NK-92 (cell line): ENCODE data around the gene MAFF.

Source experiments
- DNase-seq: peaks from one replicate; lab custom pipeline; 2025; ENCODE audit not compliant: unreplicated experiment; lab: John Stamatoyannopoulos, UW

Gene MAFF

DNA sequence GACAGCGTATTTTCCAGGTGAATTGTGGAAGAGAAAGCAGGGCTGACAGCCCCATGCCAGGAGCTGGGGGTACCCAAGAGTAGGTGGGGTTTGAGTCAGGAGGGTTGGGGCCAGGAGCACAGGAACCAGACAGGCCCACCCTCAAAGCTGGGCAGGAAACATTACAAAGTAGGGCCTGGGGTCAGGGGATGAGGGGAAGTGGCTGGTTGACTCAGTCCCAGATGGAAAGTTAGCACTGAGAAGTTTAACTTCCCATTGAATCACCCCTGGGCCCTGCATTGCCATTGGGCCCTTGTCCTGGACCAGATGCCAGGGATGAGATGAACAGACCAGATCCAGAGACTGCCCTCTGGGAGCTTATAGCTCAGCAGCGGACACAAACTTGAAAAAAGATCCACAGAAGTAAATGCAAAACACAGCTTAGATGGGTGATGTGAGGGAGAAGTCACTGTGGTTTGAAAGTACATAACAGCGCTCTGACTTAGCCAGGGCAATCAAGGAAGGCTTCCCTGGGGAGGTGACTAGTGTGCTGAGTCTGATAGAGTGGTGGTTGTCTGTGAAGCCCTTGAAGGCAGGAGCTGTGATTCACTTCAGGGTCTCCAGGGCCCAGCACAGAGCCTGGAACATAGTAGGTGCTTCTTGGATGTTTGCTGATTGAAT is 2.2 kb downstream of the MAFF start:
- no peak for DNase-seq

DNA sequence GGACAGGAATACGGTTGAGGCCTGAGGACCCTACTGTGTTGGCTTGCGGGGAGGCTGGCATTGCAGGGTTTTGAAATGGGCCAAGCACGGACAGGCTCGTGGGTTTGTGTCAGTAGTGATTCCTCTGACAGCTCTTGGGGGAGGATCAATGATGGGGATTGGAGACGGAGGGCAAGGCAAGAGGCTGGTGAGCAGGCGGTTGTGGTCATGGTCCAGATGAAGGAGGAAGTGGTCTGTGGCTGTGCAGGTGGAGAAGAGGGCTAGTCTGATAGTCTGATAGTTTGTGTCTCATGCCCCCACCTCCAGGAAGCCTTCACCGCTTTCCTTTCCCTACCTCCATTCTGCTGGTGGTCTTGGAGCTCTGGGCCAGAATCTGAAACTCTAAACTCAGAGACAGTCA is 3.0 kb downstream of the MAFF start:
- DNase-seq: no peak

DNA sequence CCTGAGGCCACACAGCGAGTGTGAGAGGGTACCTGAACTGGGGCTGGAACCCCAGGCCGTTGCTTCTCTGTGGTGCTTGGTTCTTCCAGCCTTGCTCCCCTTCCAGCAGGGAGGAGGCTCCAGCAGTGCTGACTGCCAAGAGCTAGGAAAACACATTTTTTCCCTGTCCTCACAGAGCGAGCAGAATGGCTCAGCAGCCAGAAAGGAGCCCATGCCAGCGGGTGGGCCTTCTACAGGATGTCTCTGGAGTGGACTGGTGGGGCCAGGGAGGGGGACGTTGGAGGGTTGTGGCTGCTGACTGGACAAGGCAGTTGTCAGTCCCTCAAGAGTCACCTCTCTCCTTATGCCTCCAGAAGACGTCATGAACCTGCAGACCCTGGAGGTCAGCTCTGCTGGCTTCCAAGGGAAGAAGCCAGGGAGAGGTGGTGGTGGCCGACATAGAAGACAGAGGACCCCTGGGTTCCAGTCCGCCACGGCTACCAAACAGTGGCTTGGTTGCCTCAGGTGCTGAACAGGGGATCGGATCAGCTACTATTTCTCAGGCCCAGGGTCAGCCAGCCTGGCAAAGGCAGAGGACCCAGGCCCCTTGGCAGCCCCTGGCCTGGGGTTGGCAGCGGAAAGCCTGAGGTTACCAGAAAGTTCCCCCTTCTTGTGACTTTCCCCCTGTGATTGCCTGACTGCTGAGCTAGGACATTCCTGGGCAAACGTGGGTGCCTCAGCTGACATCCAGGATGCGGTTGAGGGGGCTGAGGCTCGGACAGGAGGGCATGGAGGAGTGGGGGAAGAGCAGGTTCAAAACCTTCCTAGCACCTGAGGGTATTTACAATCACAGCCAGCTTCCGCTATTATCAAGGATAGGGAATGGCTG is 3.7 kb downstream of the MAFF start:
- DNase-seq: no peak

DNA sequence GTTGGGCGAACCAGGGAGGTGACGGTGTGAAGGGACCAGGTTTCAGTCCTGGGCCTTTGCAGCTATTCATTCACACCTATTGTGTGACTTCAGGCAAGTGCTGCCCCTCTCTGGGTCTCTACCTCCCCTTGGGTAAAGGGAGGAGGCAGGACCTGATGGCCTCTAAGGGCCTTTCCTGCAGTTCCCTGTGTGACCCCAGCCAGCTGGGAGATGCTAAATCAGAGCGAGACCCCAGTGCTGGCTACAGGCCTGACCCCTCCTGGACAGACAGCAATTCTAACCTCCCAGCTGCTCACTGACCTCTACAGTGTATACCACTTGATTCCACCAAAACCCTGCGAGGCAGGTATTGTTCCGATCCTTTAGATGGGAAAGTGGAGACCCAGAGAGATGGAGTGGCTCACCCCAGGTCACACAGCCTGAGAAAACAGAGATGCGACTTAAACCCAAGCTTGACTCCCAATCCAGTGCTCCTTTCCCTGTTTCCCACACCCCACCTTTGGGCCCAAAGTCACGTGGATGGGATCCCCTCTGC is 6.2 kb downstream of the MAFF start:
- no peak for DNase-seq

DNA sequence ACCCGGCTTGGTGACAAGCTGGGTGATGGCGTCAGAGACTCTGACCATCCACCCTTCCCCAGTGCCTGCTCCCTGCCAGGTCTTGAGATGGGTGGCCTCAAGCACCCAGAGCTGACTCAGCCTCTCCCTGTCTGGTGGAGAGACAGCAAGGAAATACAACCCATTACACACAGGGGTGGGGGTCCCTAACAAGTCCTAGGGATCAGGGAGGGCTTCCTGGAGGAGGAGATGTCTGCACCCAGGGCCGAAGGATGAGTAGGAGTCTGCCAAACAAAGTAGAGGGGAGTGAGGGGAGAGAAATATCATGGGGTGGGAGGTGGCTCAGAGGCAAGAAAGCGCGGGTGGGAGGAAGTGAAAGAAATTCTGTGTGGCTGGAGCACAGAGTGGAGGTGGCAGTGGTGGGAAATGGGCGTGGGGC is 6.8 kb downstream of the MAFF start:
- DNase-seq: no peak

DNA sequence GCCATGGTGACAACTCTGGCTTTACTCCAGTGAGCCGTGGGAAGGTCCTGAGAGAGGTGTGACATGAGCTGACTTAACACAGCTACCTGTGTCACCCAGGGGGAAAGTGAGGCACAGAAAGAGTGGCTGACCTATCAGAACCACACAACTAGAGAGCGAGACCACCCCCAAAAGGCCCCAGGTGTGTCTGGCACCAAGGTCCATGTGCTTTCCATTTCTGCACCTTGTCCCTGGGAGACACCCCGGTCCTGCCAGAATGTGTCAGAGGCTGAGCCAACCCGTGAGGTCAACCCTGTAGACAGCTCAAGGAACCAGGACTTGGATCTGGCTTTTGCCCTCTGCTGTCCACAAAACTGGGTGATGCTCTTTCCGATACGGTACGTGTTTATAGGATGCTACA is 9.8 kb downstream of the MAFF start:
- no peak for DNase-seq

DNA sequence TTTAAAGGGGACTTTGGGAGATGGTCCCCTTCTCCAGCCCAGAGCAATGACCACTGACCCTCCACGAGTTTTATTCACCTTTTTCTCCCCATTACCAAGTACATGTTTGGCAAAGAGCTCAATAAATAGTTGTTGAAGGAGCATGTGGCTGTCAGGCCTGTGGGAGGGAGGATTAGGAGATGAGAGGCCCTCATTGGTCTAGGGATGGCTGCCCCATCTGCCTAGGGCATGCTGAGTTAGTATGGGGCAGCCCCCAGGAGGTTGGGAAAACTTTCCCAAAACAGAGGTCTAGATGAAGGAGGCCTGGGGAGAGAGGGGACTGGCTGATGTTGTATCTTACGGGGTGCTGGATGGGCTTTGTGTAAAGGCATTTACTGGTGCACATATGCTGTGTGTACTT is 10.6 kb downstream of the MAFF start:
- no peak for DNase-seq

DNA sequence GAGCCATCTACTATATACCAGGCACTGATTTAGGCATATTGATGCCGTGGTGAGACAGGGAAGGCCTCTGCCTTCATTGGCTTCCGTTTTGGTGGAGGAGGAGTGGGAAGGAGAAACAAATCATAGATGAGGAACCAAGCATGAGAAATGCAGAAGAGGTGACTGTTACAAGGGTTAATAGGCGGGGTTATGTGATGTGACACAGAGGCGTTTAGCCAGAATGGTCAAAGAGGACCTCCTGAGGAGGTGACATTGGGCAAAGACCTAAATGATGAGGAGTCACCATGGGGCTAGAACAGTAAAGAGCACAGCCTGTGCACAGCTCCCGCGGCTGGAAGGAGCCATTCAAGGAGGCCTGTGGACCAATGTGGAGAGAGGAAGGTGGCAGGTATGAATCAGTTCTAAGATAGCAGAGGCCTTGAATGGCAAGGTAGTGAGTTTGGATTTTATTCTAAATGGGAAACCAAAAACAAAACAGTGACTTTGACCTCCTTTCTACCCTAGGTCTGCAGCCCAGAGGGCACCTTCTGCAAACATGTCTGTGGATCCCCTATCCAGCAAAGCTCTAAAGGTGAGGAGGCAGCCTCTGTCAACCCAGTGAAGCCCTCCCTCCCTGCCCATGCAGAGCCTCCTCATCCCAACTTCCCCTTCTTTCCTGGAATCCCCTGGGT is 11.7 kb downstream of the MAFF start:
- no peak for DNase-seq

DNA sequence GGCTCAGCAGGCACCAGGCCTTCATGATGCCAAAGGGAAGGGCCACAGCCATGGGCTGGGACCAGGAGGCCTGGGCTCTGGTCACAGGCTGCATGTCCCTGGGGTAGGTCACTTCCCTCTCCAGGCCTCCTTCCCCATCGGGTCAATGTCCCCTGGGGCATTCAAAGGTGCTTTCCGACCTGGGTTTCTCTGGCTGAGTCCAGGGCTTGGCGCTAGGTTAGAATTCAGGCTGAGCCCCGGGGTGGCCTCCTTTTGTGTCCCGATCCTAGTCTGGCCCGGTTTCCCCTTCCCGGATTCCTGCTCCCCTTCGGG is 12.2 kb downstream of the MAFF start:
- no peak for DNase-seq

DNA sequence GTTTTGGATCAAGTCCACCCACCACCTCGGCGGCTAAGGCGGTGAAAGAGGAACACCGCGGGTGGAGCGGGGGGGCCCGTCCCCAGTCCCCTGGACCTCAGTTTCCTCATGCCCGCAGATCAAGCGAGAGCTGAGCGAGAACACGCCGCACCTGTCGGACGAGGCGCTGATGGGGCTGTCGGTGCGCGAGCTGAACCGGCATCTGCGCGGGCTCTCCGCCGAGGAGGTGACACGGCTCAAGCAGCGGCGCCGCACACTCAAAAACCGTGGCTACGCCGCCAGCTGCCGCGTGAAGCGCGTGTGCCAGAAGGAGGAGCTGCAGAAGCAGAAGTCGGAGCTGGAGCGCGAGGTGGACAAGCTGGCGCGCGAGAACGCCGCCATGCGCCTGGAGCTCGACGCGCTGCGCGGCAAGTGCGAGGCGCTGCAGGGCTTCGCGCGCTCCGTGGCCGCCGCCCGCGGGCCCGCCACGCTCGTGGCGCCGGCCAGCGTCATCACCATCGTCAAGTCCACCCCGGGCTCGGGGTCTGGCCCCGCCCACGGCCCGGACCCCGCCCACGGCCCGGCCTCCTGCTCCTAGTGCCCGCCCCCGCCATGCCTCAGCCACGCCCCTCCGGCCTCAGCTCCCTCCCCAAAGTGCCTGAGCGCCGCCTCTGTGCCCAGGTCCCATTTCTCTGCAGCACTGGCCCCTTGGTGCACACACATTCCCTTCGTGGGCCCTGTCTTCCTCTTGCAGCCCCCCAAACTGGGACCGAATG is 12.7 kb downstream of the MAFF start:
- no peak for DNase-seq

DNA sequence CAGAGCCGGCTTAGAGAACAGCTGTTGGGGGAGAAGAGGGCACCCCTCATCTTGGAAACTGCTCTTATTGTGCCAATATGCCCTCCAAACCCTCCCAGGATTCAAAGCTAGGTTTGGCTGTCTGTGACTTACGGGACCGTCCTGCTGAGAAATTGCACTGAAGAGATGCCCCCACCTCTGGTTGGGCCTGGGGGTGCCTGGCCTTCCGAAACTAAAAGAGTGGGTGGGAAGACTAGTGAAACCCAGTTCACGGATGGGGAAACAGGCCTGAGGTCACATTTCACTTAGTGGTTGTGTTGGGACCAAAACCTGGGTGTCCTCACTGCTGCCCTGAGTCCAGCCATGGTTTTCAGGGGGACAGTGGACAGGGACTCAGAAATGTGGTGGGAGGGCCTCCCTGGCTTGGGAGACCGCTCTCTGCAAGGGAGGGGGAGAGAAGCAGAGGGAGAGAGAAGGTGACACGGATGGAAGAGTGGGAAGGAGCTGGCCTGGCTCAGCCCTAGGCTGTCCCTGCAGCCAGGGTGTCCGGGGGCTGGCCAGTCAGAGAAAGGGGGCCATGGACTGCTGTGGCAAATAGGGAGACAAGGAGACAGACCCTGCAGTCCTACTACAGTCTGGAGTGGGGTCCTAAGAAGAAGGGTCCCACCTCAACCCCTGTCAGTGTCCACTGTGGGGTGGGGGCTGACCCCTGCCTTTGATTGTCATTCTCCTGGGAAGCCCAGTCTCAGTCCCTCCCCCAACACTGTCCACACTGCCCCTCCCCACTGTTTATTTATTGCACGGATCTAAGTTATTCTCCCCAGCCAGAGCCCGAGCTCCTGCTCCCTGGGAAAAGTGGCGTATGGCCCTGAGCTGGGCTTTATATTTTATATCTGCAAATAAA is 13.6 kb downstream of the MAFF start:
- no peak for DNase-seq

DNA sequence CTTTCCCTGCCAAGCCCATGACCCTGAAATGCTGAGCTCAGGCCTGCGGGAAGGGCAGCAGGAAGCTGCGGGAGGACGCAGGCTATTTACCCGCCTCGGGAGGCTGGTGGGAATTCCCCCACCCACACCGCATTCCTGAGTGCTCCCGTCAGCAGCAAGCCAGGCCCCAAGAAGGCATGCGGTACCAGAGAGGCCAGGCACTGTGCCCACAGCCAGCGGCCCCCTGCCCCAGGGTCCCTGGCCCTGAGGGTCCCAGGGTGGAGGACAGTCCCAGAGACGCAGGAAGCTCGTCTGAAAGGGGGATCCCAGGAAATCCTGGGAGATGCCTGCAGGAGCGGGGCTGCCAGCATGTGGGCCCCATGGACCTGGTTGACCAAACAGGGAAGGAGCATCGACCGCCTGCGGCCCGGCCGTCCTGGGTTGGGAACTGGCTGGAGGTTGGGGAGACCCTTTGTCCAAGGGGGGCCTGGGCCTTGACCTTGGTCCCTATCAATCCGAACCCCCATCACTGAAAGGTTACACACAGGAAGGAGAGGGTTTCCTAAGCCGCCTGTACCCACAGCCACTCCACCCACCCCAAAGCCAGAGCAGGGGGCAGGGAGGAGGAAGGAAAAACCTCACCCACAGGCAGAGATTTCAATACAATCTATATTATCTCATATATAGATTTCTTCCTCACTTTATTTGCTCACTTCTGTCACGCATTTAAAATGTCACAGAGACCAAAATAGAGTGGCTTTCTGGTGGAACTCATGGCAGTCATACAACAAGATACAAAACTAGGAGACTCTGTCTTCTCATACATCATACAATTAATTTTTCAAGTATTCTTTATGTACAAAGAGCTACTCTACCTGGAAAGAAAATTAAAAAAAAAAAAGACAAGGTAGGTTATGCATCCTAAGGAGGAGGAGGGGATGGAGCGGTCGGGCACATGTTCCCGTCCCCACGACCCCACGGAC is 17.1 kb downstream of the MAFF start:
- DNase-seq: no peak

DNA sequence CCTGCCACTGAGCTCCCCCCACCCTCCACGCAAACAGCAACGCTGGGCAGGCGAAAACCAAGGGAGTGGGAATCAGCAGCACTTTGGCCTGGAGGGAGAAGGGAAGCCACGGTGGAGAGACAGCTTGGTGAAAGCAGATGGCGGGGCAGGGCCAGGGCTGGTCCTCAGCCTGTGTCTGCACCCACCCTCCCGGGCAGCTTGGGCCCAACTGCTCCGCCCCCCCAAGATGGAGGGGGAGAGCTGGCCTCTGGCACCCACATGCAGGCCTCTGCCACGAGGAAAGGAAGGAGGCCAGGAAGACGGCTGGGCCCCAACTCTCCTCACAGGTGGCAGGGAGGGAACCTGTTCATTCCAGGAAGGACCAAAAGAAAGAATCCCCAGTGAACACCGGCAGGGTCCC is 17.8 kb downstream of the MAFF start:
- no peak for DNase-seq

DNA sequence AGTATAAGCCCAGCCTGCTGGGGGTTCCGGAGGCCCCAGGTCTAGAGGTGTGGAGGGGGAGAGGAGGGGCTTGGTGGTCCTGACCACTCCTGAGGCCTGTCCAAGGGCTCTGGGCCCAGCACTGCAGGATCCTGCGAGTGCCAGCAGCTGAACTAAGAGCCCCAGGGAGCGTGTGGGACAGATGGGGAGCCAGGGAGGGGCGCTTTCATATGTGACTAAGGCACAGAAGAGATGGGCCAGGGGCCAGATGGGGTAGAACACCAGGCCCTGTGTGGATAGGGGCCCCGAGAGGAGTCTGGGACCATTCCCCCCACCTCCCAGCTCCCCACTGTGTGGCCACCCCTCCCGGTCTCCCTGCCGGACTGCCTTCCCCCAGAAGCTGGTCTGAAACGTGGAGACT is 18.4 kb downstream of the MAFF start:
- no peak for DNase-seq

DNA sequence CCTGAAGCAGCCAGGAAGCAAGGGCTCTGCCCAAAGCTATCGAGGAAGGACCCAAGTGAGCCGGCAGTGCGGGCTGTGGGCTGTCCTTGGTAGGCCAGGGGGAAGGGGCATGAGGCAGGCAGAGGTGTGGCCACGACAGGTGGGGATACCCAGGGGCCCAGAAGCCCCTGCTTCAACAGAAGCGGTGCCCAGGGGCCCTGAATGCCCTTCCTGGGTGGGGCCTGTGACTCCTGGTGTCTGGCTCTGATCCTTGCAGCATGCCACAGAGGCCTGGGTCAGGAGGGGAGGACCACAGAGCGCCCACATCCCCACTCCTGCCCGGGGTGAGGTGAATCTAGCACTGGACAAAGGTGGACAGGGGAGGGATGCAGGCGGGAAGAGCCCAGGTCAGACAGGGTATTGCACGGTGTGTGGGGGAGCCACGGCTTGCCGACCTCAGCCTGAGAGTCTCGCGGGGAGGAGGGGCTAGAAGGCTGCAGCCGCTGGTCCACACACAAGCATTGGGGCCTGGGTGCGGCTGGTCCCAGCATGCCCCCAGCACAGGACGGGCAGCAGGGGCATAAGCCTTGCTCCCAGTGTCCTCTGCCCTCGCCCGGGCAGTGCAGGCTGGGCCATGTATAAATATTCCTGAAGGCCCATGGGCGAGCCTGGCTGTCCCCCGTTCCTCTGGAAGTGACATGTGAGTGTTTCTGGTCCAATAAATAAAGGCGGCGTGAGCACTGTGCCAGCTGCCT is 19.0 kb downstream of the MAFF start:
- DNase-seq: no peak

DNA sequence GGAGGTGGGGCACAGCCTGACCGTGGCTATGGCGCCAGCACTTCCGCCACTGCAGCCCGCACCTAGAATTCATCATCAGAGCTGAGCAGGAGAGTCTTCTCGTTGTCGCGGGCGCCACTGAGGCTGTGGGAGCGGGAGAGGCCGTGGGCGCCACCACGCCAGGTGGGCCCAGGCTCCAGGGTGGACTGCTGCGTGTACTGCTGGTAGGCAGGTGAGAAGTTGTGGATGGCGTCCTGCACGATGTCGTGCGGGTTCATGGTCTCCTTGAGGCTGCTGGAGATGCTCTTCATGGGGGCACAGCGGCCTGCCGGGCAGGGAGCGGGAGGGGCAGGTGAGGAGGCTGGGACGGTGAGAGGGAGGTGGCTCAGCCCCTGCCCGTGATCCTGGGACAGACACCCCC is 19.6 kb downstream of the MAFF start:
- DNase-seq: no peak

DNA sequence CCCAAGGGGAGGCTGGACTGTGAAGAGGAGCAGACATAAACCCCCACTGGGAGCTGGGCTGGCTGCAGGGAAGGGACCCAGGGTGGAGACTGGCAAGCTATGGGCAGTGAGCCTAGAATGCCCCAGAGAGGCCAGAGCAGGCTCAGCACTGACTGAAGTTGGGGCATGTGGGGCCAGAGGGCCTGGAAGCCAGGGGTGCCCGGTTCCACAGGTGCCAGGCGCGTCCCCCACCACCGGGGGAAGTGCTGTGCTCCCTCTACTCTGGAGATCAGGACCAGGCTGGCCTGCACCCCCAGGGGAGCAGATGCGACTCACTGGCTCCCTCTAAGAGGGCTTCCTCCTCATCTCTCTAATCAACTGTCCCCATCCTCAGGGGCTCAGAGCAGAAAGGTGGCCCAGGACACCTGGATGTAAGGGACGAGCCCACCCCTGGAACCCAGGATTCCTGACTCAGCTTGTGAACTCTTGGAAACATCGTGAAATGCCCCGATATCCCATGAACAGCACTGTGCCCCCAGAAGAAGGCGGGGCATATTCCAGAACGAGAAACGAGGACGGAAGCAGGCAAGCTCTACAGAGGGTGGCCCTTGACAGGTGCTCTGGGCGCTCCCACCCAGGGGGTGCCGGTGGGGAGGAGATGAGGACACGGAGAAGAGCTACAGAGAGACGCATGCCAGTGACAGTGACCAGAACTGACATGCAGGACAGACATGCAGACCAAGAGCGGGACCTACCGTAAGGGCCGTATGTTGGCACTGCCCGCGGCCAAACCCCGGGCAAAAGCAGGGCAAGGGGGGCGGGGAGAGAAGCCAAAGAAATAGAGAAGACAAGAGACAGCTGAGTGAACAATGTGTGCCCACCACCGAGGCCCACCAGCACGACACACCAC is 20.4 kb downstream of the MAFF start:
- DNase-seq: no peak

DNA sequence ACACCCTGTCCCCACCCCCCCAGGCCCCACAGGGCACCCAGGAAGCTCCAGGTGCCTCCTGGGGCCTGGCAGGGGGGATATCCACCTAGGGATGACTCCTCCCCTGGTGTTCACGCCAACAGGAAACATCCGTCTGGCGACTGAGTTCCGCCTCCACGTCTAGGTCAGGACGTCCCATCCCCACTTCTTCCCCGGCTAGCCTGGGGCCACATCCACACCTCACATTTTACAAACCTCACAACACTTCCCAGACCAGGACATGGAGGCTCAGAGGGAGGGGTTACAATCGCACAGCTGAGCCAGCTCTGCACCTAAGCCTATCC is 21.0 kb downstream of the MAFF start:
- no peak for DNase-seq
